GM21786 (cell line): ENCODE measurements around the gene GPER1.
"Not testable (repeated sequence)": the region's sequence is repeated elsewhere in the genome, so short reads cannot be mapped to it uniquely, and the experiment has no call there.

Experiments
- ATAC-seq: cut with Tn5 transposase; IDR thresholded peaks from one replicate; pipeline ENCODE4 v1.9.1; 2021; ENCODE audit not compliant: unreplicated experiment

The GPER1 gene

GRCh38 chr7:1116383-1117008, 28.6 kb downstream of the GPER1 start:
- not testable (repeated sequence) for ATAC-seq

GRCh38 chr7:1117321-1117928, 29.5 kb downstream of the GPER1 start:
- no peak for ATAC-seq

- no peak for ATAC-seq
These were observed 31.3 kb downstream of the GPER1 start for GRCh38 chr7:1119201-1119600.

GRCh38 chr7:1120791-1121190, 32.9 kb downstream of the GPER1 start:
- ATAC-seq, result no peak

GRCh38 chr7:1121476-1121875, 33.6 kb downstream of the GPER1 start:
- no peak for ATAC-seq

GRCh38 chr7:1121886-1122831, 34.2 kb downstream of the GPER1 start:
- ATAC-seq, result no peak

- ATAC-seq, result no peak
These were observed 35.1 kb downstream of the GPER1 start for GRCh38 chr7:1122832-1123501.

GRCh38 chr7:1123715-1124114, 35.8 kb downstream of the GPER1 start:
- no peak for ATAC-seq

GRCh38 chr7:1124164-1124563, 36.3 kb downstream of the GPER1 start:
- no peak for ATAC-seq

GRCh38 chr7:1124816-1125602, 37.1 kb downstream of the GPER1 start:
- ATAC-seq, result no peak

- no peak for ATAC-seq
These were observed 37.7 kb downstream of the GPER1 start for GRCh38 chr7:1125603-1125969.

GRCh38 chr7:1127001-1127400, 39.1 kb downstream of the GPER1 start:
- ATAC-seq, result no peak

GRCh38 chr7:1129431-1129830, 41.5 kb downstream of the GPER1 start:
- no peak for ATAC-seq

GRCh38 chr7:1130021-1130990, 42.4 kb downstream of the GPER1 start:
- no peak for ATAC-seq

- no peak for ATAC-seq
These were observed 43.8 kb downstream of the GPER1 start for GRCh38 chr7:1131471-1132265.

GRCh38 chr7:1134951-1135350, 47.0 kb downstream of the GPER1 start:
- ATAC-seq, result no peak

- no peak for ATAC-seq
These were observed 49.1 kb downstream of the GPER1 start for GRCh38 chr7:1136841-1137516.

- peak; percentile 45 for ATAC-seq
These were observed 49.7 kb downstream of the GPER1 start for GRCh38 chr7:1137517-1138167.
